Activated T-helper 17 cell treated with anti-CD3 and anti-CD28 coated beads, Interleukin-2, amount 50 U/mL, for 72 hours (primary cell): ENCODE data around the gene THOC6. TPM values are rescaled to one million over a fixed set of nuclear protein-coding genes. Genes with fewer than 3 reads are reported as not detected.

ENCODE experiments used
- ATAC-seq: fragments of 150-1000 bp; cut with Tn5 transposase; replicated peaks from 2 replicates; pipeline ENCODE4 v1.10.0; 2021; ENCODE audit warnings: mild to moderate bottlenecking, moderate library complexity
- H3K27ac Mint-ChIP-seq: one replicate; pipeline ENCODE4 v1.8.0; 2022; ENCODE audit warnings: mixed read lengths
- H3K27me3 Mint-ChIP-seq: one replicate; pipeline ENCODE4 v1.8.0; 2022; ENCODE audit warnings: mixed read lengths
- H3K36me3 Mint-ChIP-seq: one replicate; pipeline ENCODE4 v1.8.0; 2022; ENCODE audit warnings: low read depth, mild to moderate bottlenecking, mixed read lengths
- H3K4me1 Mint-ChIP-seq: one replicate; pipeline ENCODE4 v1.8.0; 2022; ENCODE audit warnings: mixed read lengths
- H3K4me3 Mint-ChIP-seq: one replicate; pipeline ENCODE4 v1.8.0; 2022; ENCODE audit warnings: mild to moderate bottlenecking, mixed read lengths
- H3K9me3 Mint-ChIP-seq: one replicate; pipeline ENCODE4 v1.8.0; 2022; ENCODE audit warnings: mixed read lengths
- total RNA-seq, 2 donors: library from RNA; stranded (reverse); gene quantifications; one replicate each; pipeline ENCODE4 v1.2.3, GENCODE V29; 2022

Gene THOC6
- 10 to 100 TPM; 49.8 to 68.1 TPM for total RNA-seq

GRCh38 chr16:3023669-3024478 is at the start of gene THOC6, which contains the start of gene HCFC1R1:
Gene THOC6, plus strand, starts transcription at chr16:3024035. Its CDS starts 292 bp downstream, at chr16:3024327.
Gene HCFC1R1, minus strand, starts transcription at chr16:3023942. Its CDS starts 1 bp downstream, at chr16:3023941.
- peak within 1 kb of the TSS; percentile 90 for H3K27ac Mint-ChIP-seq
- H3K27me3 Mint-ChIP-seq = no peaks in the 10 kb centered on the region
- peaks cover 23% of the 10 kb centered on the region for H3K4me1 Mint-ChIP-seq
- no peaks in the 10 kb centered on the region for H3K9me3 Mint-ChIP-seq
- ATAC-seq = peak; percentile 78
- peaks cover 71% of the 10 kb centered on the region for H3K36me3 Mint-ChIP-seq
- peak within 1 kb of the TSS; percentile 82 for H3K4me3 Mint-ChIP-seq

- no peak overlapping the region for H3K4me3 Mint-ChIP-seq
- H3K27me3 Mint-ChIP-seq = no peaks in the 10 kb centered on the region
- ATAC-seq = no peak
- H3K36me3 Mint-ChIP-seq = peaks cover 42% of the 10 kb centered on the region
- no peaks in the 10 kb centered on the region for H3K9me3 Mint-ChIP-seq
- peaks cover 6% of the 10 kb centered on the region for H3K4me1 Mint-ChIP-seq
- H3K27ac Mint-ChIP-seq = no peak overlapping the region
Observed at GRCh38 chr16:2974319-2975056, 49.3 kb upstream of the THOC6 start.

- H3K4me3 Mint-ChIP-seq = no peak overlapping the region
- H3K27ac Mint-ChIP-seq = no peak overlapping the region
- peaks cover 6% of the 10 kb centered on the region for H3K4me1 Mint-ChIP-seq
- no peaks in the 10 kb centered on the region for H3K27me3 Mint-ChIP-seq
- no peak for ATAC-seq
- H3K36me3 Mint-ChIP-seq = peaks cover 45% of the 10 kb centered on the region
- no peaks in the 10 kb centered on the region for H3K9me3 Mint-ChIP-seq
Observed at GRCh38 chr16:2975161-2975795, 48.6 kb upstream of the THOC6 start.

- no peak for ATAC-seq
- H3K36me3 Mint-ChIP-seq = peaks cover 45% of the 10 kb centered on the region
- no peak overlapping the region for H3K4me3 Mint-ChIP-seq
- no peak overlapping the region for H3K27ac Mint-ChIP-seq
- no peaks in the 10 kb centered on the region for H3K27me3 Mint-ChIP-seq
- peaks cover 6% of the 10 kb centered on the region for H3K4me1 Mint-ChIP-seq
- no peaks in the 10 kb centered on the region for H3K9me3 Mint-ChIP-seq
Observed at GRCh38 chr16:2976201-2976600, 47.6 kb upstream of the THOC6 start.

- no peaks in the 10 kb centered on the region for H3K9me3 Mint-ChIP-seq
- H3K27me3 Mint-ChIP-seq = no peaks in the 10 kb centered on the region
- H3K36me3 Mint-ChIP-seq = peaks cover 45% of the 10 kb centered on the region
- ATAC-seq = no peak
- H3K4me3 Mint-ChIP-seq = no peak overlapping the region
- H3K27ac Mint-ChIP-seq = no peak overlapping the region
- H3K4me1 Mint-ChIP-seq = peaks cover 7% of the 10 kb centered on the region
Observed at GRCh38 chr16:2976673-2977072, 47.2 kb upstream of the THOC6 start.

- H3K36me3 Mint-ChIP-seq = peaks cover 37% of the 10 kb centered on the region
- no peak for ATAC-seq
- H3K27me3 Mint-ChIP-seq = no peaks in the 10 kb centered on the region
- peaks cover 3% of the 10 kb centered on the region for H3K4me1 Mint-ChIP-seq
- no peak overlapping the region for H3K27ac Mint-ChIP-seq
- no peaks in the 10 kb centered on the region for H3K9me3 Mint-ChIP-seq
- H3K4me3 Mint-ChIP-seq = no peak overlapping the region
Observed at GRCh38 chr16:2977440-2977839, 46.4 kb upstream of the THOC6 start.

- Mint-ChIP-seq H3K4me1 (peaks cover 3% of the 10 kb centered on the region), H3K9me3 (no peaks in the 10 kb centered on the region)
- ATAC-seq = peak; percentile 16
Observed at GRCh38 chr16:2979669-2980226, 44.1 kb upstream of the THOC6 start.

GRCh38 chr16:2980227-2981176 is 43.3 kb upstream of the THOC6 start, which contains the start of gene PKMYT1:
Gene PKMYT1, minus strand, starts transcription at chr16:2980446. Its CDS starts 789 bp downstream, at chr16:2979657.
- Mint-ChIP-seq H3K27ac (peak within 1 kb of the TSS; percentile 88), H3K4me1 (peaks cover 3% of the 10 kb centered on the region), H3K9me3 (no peaks in the 10 kb centered on the region), H3K4me3 (peak within 1 kb of the TSS; percentile 84), H3K36me3 (peaks cover 33% of the 10 kb centered on the region), H3K27me3 (no peaks in the 10 kb centered on the region)
- peak; percentile 88 for ATAC-seq

More at GRCh38 chr16:2979669-2980226, 44.1 kb upstream of the THOC6 start:
- Mint-ChIP-seq H3K36me3 (peaks cover 33% of the 10 kb centered on the region), H3K27ac (no peak overlapping the region), H3K27me3 (no peaks in the 10 kb centered on the region), H3K4me3 (peak overlapping the region; percentile 84)

- Mint-ChIP-seq H3K4me1 (peaks cover 3% of the 10 kb centered on the region), H3K36me3 (peaks cover 26% of the 10 kb centered on the region)
- ATAC-seq = no peak
Observed at GRCh38 chr16:2981177-2981898, 42.5 kb upstream of the THOC6 start.

GRCh38 chr16:2981899-2982250 is 42.0 kb upstream of the THOC6 start:
- H3K27ac Mint-ChIP-seq = peak overlapping the region; percentile 88
- H3K4me1 Mint-ChIP-seq = peaks cover 3% of the 10 kb centered on the region
- peaks cover 22% of the 10 kb centered on the region for H3K36me3 Mint-ChIP-seq
- no peaks in the 10 kb centered on the region for H3K9me3 Mint-ChIP-seq
- ATAC-seq = no peak
- no peaks in the 10 kb centered on the region for H3K27me3 Mint-ChIP-seq
- H3K4me3 Mint-ChIP-seq = peak overlapping the region; percentile 84

More at GRCh38 chr16:2981177-2981898, 42.5 kb upstream of the THOC6 start:
- H3K27ac Mint-ChIP-seq = peak overlapping the region; percentile 88
- H3K9me3 Mint-ChIP-seq = no peaks in the 10 kb centered on the region
- peak overlapping the region; percentile 84 for H3K4me3 Mint-ChIP-seq
- H3K27me3 Mint-ChIP-seq = no peaks in the 10 kb centered on the region

- peaks cover 3% of the 10 kb centered on the region for H3K4me1 Mint-ChIP-seq
- H3K27ac Mint-ChIP-seq = no peak overlapping the region
- peak overlapping the region; percentile 84 for H3K4me3 Mint-ChIP-seq
Observed at GRCh38 chr16:2982402-2982801, 41.4 kb upstream of the THOC6 start.

GRCh38 chr16:2983706-2984136 is 40.1 kb upstream of the THOC6 start:
- peaks cover 3% of the 10 kb centered on the region for H3K4me1 Mint-ChIP-seq
- peak overlapping the region; percentile 49 for H3K4me3 Mint-ChIP-seq
- ATAC-seq = peak; percentile 70
- H3K27me3 Mint-ChIP-seq = no peaks in the 10 kb centered on the region
- H3K9me3 Mint-ChIP-seq = no peaks in the 10 kb centered on the region
- H3K27ac Mint-ChIP-seq = no peak overlapping the region
- H3K36me3 Mint-ChIP-seq = peaks cover 7% of the 10 kb centered on the region

More at GRCh38 chr16:2982402-2982801, 41.4 kb upstream of the THOC6 start:
- no peak for ATAC-seq
- Mint-ChIP-seq H3K9me3 (no peaks in the 10 kb centered on the region), H3K27me3 (no peaks in the 10 kb centered on the region), H3K36me3 (peaks cover 17% of the 10 kb centered on the region)

- peaks cover 3% of the 10 kb centered on the region for H3K4me1 Mint-ChIP-seq
- no peak overlapping the region for H3K4me3 Mint-ChIP-seq
- no peak overlapping the region for H3K27ac Mint-ChIP-seq
- no peaks in the 10 kb centered on the region for H3K9me3 Mint-ChIP-seq
- peaks cover 3% of the 10 kb centered on the region for H3K27me3 Mint-ChIP-seq
- H3K36me3 Mint-ChIP-seq = no peaks in the 10 kb centered on the region
- ATAC-seq = no peak
Observed at GRCh38 chr16:2985462-2985861, 38.4 kb upstream of the THOC6 start.
